IMR-90 (cell line): ENCODE measurements around the gene KRT86. TPM values are rescaled to one million over a fixed set of nuclear protein-coding genes. Genes with fewer than 3 reads are reported as not detected.

Experiments used
- ATAC-seq: fragments of 200-7000 bp; cut with Tn5 transposase; 2 replicates; pipeline ENCODE4 v1.9.1; 2020; ENCODE audit warnings: low read depth, mild to moderate bottlenecking, moderate library complexity
- BruUV-seq: library from RNA; stranded (reverse); fragments of 400-500 nt; replicated peaks from 2 replicates; lab custom pipeline; 2021; lab: Mats Ljungman, UMichigan
- CTCF ChIA-PET: fragments of 300-600 bp; formaldehyde crosslinking; extraction: SDS; loops from one replicate; lab custom pipeline; 2021; ENCODE audit warnings: antibody characterized with exemption; lab: Yijun Ruan, JAX
- POLR2A ChIA-PET: fragments of 300-600 bp; sonication (Branson Sonifier 250); formaldehyde crosslinking; loops from one replicate; lab custom pipeline; 2022; ENCODE audit warnings: antibody characterized with exemption; ENCODE audit not compliant: unreplicated experiment; lab: Charles Lee
- DNase-seq: peaks from one replicate; pipeline ENCODE4 v3.0.0; 2013
- H2AFZ ChIP-seq: replicated peaks from 2 replicates; pipeline ENCODE3; 2013; ENCODE audit warnings: low read length, mild to moderate bottlenecking; ENCODE audit not compliant: poor library complexity
- H2AK5ac ChIP-seq: 2 replicates; pipeline ENCODE4 v1.6.1; 2013; ENCODE audit warnings: low read depth, low read length, inconsistent platforms
- H2AK9ac ChIP-seq: replicated peaks from 2 replicates; pipeline ENCODE3; 2013; ENCODE audit warnings: mild to moderate bottlenecking, low read depth, low read length, moderate library complexity; ENCODE audit not compliant: poor library complexity
- H2BK120ac ChIP-seq: 2 replicates; pipeline ENCODE4 v1.6.1; 2013; ENCODE audit warnings: low read depth, low read length, inconsistent platforms
- H2BK15ac ChIP-seq: 3 replicates; pipeline ENCODE4 v1.6.1; 2013; ENCODE audit warnings: low read depth, low read length, inconsistent platforms
- H2BK20ac ChIP-seq: 2 replicates; pipeline ENCODE4 v1.6.1; 2013; ENCODE audit warnings: low read depth, mild to moderate bottlenecking, inconsistent platforms, low read length, moderate library complexity
- H2BK5ac ChIP-seq: 2 replicates; pipeline ENCODE4 v1.6.1; 2013; ENCODE audit warnings: mild to moderate bottlenecking, low read depth, low read length, inconsistent platforms; ENCODE audit not compliant: poor library complexity, severe bottlenecking
- H3K14ac ChIP-seq: replicated peaks from 2 replicates; pipeline ENCODE4 v1.6.1; 2013; ENCODE audit warnings: low read depth, low read length, inconsistent platforms
- H3K18ac ChIP-seq: 2 replicates; pipeline ENCODE4 v1.6.1; 2013; ENCODE audit warnings: low read depth, low read length, control low read depth
- H3K23ac ChIP-seq: 2 replicates; pipeline ENCODE4 v1.6.1; 2013; ENCODE audit warnings: low read depth, low read length, inconsistent platforms
- H3K27ac ChIP-seq: 2 replicates; pipeline ENCODE4 v1.5.1; 2013; ENCODE audit warnings: mild to moderate bottlenecking, control low read depth, low read length; ENCODE audit not compliant: insufficient read depth
- H3K27me3 ChIP-seq: 2 replicates; pipeline ENCODE4 v1.6.1; 2013; ENCODE audit warnings: low read length; ENCODE audit not compliant: control insufficient read depth, insufficient read depth
- H3K36me3 ChIP-seq: 2 replicates; pipeline ENCODE4 v1.6.1; 2013; ENCODE audit warnings: low read length, mixed read lengths; ENCODE audit not compliant: control insufficient read depth, insufficient read depth
- H3K4ac ChIP-seq: 2 replicates; pipeline ENCODE4 v1.6.1; 2013; ENCODE audit warnings: low read depth, low read length, inconsistent platforms
- H3K4me1 ChIP-seq: 2 replicates; pipeline ENCODE4 v1.6.1; 2013; ENCODE audit warnings: low read length, mixed read lengths; ENCODE audit not compliant: control insufficient read depth, insufficient read depth
- H3K4me2 ChIP-seq: 2 replicates; pipeline ENCODE4 v1.6.1; 2013; ENCODE audit warnings: low read depth, mild to moderate bottlenecking, control low read depth, low read length, moderate library complexity
- H3K4me3 ChIP-seq: 2 replicates; pipeline ENCODE4 v1.5.1; 2013; ENCODE audit warnings: low read depth, mild to moderate bottlenecking, control low read depth, low read length, moderate library complexity; ENCODE audit not compliant: insufficient read depth
- H3K56ac ChIP-seq: 2 replicates; pipeline ENCODE4 v1.6.1; 2013; ENCODE audit warnings: low read length, inconsistent platforms; ENCODE audit not compliant: insufficient read depth; ENCODE audit errors: extremely low read depth
- H3K79me1 ChIP-seq, 2 experiments: 2 replicates each; pipeline ENCODE4 v1.6.1; 2013; ENCODE audit warnings: low read length in 2 of 2, inconsistent platforms in 1 of 2, low read depth in 1 of 2
- H3K9ac ChIP-seq: 2 replicates; pipeline ENCODE4 v1.6.1; 2013; ENCODE audit warnings: low read depth, low read length, control low read depth
- H3K9me1 ChIP-seq: 2 replicates; pipeline ENCODE4 v1.6.1; 2013; ENCODE audit warnings: low read length, inconsistent platforms; ENCODE audit not compliant: insufficient read depth
- H3K9me3 ChIP-seq: 2 replicates; pipeline ENCODE4 v1.6.1; 2013; ENCODE audit warnings: low read length; ENCODE audit not compliant: control insufficient read depth, insufficient read depth
- H4K20me1 ChIP-seq: 2 replicates; pipeline ENCODE4 v1.6.1; 2013; ENCODE audit warnings: low read length, inconsistent platforms; ENCODE audit not compliant: insufficient read depth
- H4K5ac ChIP-seq: 2 replicates; pipeline ENCODE4 v1.6.1; 2013; ENCODE audit warnings: mild to moderate bottlenecking, low read depth, low read length, control low read depth
- H4K8ac ChIP-seq, 2 experiments: 2 replicates each; pipeline ENCODE4 v1.6.1; 2013; ENCODE audit warnings: low read depth in 2 of 2, low read length in 2 of 2, control low read depth in 1 of 2, inconsistent platforms in 1 of 2
- H4K91ac ChIP-seq: 2 replicates; pipeline ENCODE4 v1.6.1; 2013; ENCODE audit warnings: low read depth, low read length, inconsistent platforms; ENCODE audit not compliant: insufficient read depth
- CTCF ChIP-seq: conservative IDR thresholded peaks from 2 replicates; pipeline ENCODE4 v1.5.1; 2012; ENCODE audit warnings: mild to moderate bottlenecking, low read depth, low read length, improper control_type of control experiment
- RCOR1 ChIP-seq: IDR thresholded peaks from 2 replicates; pipeline ENCODE4 v1.6.1; 2012; ENCODE audit warnings: mild to moderate bottlenecking, low read length, improper control_type of control experiment; ENCODE audit not compliant: insufficient replicate concordance
- WGBS, 2 experiments: methylation state at CpG; one replicate each; pipeline versions ENCODE4 v1.1.5 to v1.1.7; 2013; ENCODE audit warnings: missing lambda C conversion rate in 2 of 2; ENCODE audit not compliant: insufficient read length in 1 of 2; ENCODE audit errors: extremely low coverage in 2 of 2; 5-methylcytosine and 5-hydroxymethylcytosine counted together
- dilution Hi-C: fragments of 300-500 bp; cut with HindIII; formaldehyde crosslinking; loops from one replicate; pipeline ENCODE4 v1.14.3; 2018; ENCODE audit warnings: low sequenced_read_pairs; ENCODE audit not compliant: unreplicated experiment
- in situ Hi-C: fragments of 300-500 bp; cut with MboI; formaldehyde crosslinking; loops from 3 replicates; pipeline ENCODE4 v1.14.3; 2019; ENCODE audit warnings: low sequenced_read_pairs, inconsistent platforms, mixed read lengths
- intact Hi-C: fragments of 100-400 bp; cut with micrococcal nuclease; formaldehyde crosslinking; loops from 2 replicates; pipeline ENCODE4 v1.10.0; 2022
- polyA plus RNA-seq, 3 experiments: library from polyadenylated mRNA; depleted of rRNA; stranded (reverse); fragments of >200 nt; gene quantifications; 2 replicates each; pipeline ENCODE4 v1.2.3, GENCODE V29; 2012; ENCODE audit warnings: low replicate concordance in 1 of 3
- total RNA-seq: library from RNA; depleted of rRNA; stranded (reverse); fragments of >200 nt; gene quantifications from 2 replicates; pipeline ENCODE4 v1.2.3, GENCODE V29; 2012

Gene KRT86
- total and polyA plus RNA-seq, 2 of the 4 experiments (the other 2 are of a cell fraction), result not detected

DNA sequence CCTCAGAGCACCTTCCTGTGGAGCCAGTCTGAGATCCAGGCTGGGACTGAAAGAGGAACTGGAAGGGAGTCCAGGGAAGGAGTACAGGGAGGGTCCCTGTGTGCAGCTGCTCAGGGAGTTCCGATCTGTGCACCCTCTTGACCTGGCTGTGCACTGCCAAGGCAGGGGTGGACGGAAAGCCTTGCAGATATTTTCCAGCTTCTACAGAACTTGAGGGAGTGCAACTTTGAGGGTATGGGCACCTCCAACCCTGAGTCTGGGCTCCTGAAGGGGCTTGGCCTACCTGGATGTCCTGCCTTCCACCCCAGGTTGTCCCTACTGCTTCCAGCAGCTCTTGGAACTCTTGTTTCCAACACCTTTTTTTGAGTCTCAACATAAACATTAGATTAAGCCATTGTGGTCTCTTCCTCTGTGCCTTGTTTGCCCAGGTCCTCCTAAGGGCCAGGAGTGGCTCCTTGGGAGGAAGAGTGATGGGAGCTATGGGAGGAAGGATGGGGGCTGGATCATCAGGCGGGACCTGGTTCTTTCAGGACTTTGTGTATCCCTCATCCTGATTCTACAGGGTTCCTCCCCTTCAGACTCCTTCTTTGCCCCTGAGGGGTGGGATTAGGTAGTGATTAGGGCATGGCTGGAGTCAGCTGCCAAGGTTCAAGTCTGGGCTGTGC lies 37.9 kb upstream of the KRT86 start:
- ATAC-seq (no peak), DNase-seq (no peak)
- peak overlapping the region; percentile 9; the same call in 1 of the 2 replicates for H4K91ac ChIP-seq
- no peak overlapping the region for H2AK9ac ChIP-seq
- H3K9me1 ChIP-seq, result peaks cover 10% of the 10 kb centered on the region
- H3K56ac ChIP-seq, result no peak overlapping the region
- no peak overlapping the region for H3K9ac ChIP-seq
- ChIA-PET POLR2A (no interaction called here), CTCF (interaction anchor here (1.5 to 2.7 kb wide), 2 partner anchors 43 to 91 kb away, joined by 3 to 14 read pairs; no protein-coding TSS in a partner anchor)
- H3K4ac ChIP-seq, result no peak overlapping the region
- no peaks in the 10 kb centered on the region for H3K9me3 ChIP-seq
- no peak overlapping the region for H2BK120ac ChIP-seq
- peaks cover 6% of the 10 kb centered on the region for H3K4me1 ChIP-seq
- no peak overlapping the region for H2AFZ ChIP-seq
- no peaks in the 10 kb centered on the region for H3K36me3 ChIP-seq
- dilution Hi-C loops (no loop called here), in situ Hi-C loops (no loop called here), intact Hi-C loops (no loop called here)
- WGBS, 2 experiments, result no CpG with 5 or more reads among the region's 3 CpGs
- TF ChIP-seq CTCF (no peak), RCOR1 (no peak)
- no peak overlapping the region for H3K18ac ChIP-seq
- no peak overlapping the region for H4K5ac ChIP-seq
- no peak overlapping the region for H2BK5ac ChIP-seq
- H4K8ac ChIP-seq, result no peak overlapping the region
- no peak overlapping the region for H2BK20ac ChIP-seq
- H3K14ac ChIP-seq, result no peak overlapping the region
- peaks cover 0 to 7% of the 10 kb centered on the region in 2 experiments; a peak in 2 of 4 replicates for H3K79me1 ChIP-seq
- no TSS peak for BruUV-seq
- no peak overlapping the region for H3K27ac ChIP-seq
- H3K27me3 ChIP-seq, result no peaks in the 10 kb centered on the region
- H2BK15ac ChIP-seq, result no peak overlapping the region
- H4K20me1 ChIP-seq, result no peaks in the 10 kb centered on the region
- H2AK5ac ChIP-seq, result peak overlapping the region; percentile 13; the same call in 1 of the 2 replicates
- no peak overlapping the region for H3K4me3 ChIP-seq
- H3K23ac ChIP-seq, result no peak overlapping the region
- H3K4me2 ChIP-seq, result no peak overlapping the region
